Ishikawa (cell line): ENCODE data around the gene FPGS.

ENCODE experiments used
- CEBPB ChIP-seq: IDR thresholded peaks from 2 replicates; pipeline ENCODE4 v1.6.1; 2012
- CREB1 ChIP-seq: IDR thresholded peaks from 2 replicates; pipeline ENCODE4 v1.6.1; 2012; ENCODE audit warnings: low read depth
- EP300 ChIP-seq: IDR thresholded peaks from 2 replicates; pipeline ENCODE4 v1.6.1; 2012; ENCODE audit warnings: borderline replicate concordance
- NFIC ChIP-seq: IDR thresholded peaks from 2 replicates; pipeline ENCODE4 v1.6.1; 2012
- RAD21 ChIP-seq: IDR thresholded peaks from 2 replicates; pipeline ENCODE4 v1.6.1; 2012; ENCODE audit warnings: low read depth
- TAF1 ChIP-seq: IDR thresholded peaks from 2 replicates; pipeline ENCODE4 v1.6.1; 2012; ENCODE audit warnings: low read depth, mild to moderate bottlenecking
- TCF12 ChIP-seq: IDR thresholded peaks from 2 replicates; pipeline ENCODE4 v1.6.1; 2012; ENCODE audit warnings: low read depth
- ZBTB7A ChIP-seq: IDR thresholded peaks from 2 replicates; pipeline ENCODE4 v1.6.1; 2012; ENCODE audit warnings: low read depth
- TF ChIP-seq, protein P1 (sequence below): IDR thresholded peaks from 2 replicates; pipeline ENCODE4 v1.6.1; 2012

DNA sequence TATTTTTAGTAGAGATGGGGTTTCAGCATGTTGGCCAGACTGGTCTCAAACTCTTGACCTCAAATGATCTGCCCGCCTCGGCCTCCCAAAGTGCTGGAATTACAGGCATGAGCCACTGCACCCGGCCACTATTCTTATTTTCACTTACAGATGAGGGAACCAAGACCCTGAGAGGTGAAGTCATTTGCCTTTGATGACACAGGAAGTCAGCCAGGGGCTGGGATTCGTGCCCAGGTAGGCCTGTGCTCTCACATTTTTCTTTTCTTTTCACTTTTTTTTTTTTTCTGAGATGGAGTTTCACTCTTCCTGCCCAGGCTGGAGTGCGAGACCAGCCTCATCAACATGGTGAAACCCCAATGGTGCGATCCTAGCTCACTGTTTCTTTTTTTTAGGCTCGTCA is 29.6 kb downstream of the FPGS start:
- TF ChIP-seq EP300: no peak
- no peak for TF ChIP-seq RAD21
- TF ChIP-seq TCF12: no peak
- no peak for TF ChIP-seq CREB1
- TF ChIP-seq NFIC: no peak
- TF ChIP-seq, protein P1, sequence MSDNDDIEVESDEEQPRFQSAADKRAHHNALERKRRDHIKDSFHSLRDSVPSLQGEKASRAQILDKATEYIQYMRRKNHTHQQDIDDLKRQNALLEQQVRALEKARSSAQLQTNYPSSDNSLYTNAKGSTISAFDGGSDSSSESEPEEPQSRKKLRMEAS: no peak
- TF ChIP-seq TAF1: no peak
- TF ChIP-seq CEBPB: no peak
- TF ChIP-seq ZBTB7A: no peak
